DOHH2 (cell line): Measurements from ENCODE around the gene PMIS2.

Experiments
- H3F3A ChIP-seq: fragments of 200-600 bp; sonication (generic), shearing (Covaris generic); 2 replicates; pipeline ENCODE4 v1.6.0; 2016; ENCODE audit warnings: antibody characterized with exemption, mild to moderate bottlenecking; ENCODE audit not compliant: control insufficient read depth, insufficient read depth
- H3K27ac ChIP-seq: fragments of 200-600 bp; sonication (generic); 2 replicates; pipeline ENCODE4 v1.5.1; 2014; ENCODE audit warnings: low read depth, mild to moderate bottlenecking, low read length, moderate library complexity
- H3K27me3 ChIP-seq: fragments of 200-600 bp; sonication (generic); 2 replicates; pipeline ENCODE4 v1.6.1; 2014; ENCODE audit warnings: mild to moderate bottlenecking, low read length, mixed read lengths; ENCODE audit not compliant: control insufficient read depth
- H3K36me3 ChIP-seq: fragments of 200-600 bp; sonication (generic); 2 replicates; pipeline ENCODE4 v1.6.1; 2014; ENCODE audit warnings: mild to moderate bottlenecking, low read length, moderate library complexity, mixed read lengths; ENCODE audit not compliant: control insufficient read depth
- H3K4me1 ChIP-seq: fragments of 200-600 bp; sonication (generic); 2 replicates; pipeline ENCODE4 v1.6.1; 2014; ENCODE audit warnings: mild to moderate bottlenecking, low read length, mixed read lengths; ENCODE audit not compliant: control insufficient read depth
- H3K4me2 ChIP-seq: fragments of 200-600 bp; sonication (generic); 2 replicates; pipeline ENCODE4 v1.6.0; 2014; ENCODE audit warnings: mild to moderate bottlenecking, low read length, moderate library complexity
- H3K4me3 ChIP-seq: fragments of 200-600 bp; sonication (generic); 2 replicates; pipeline ENCODE4 v1.5.1; 2014; ENCODE audit warnings: mild to moderate bottlenecking, low read length, mixed read lengths
- H3K79me2 ChIP-seq: fragments of 200-600 bp; sonication (generic); 2 replicates; pipeline ENCODE4 v1.6.1; 2014; ENCODE audit warnings: mild to moderate bottlenecking, low read length, mixed read lengths; ENCODE audit not compliant: control insufficient read depth
- H3K9me2 ChIP-seq: fragments of 200-600 bp; sonication (generic); replicated peaks from 2 replicates; pipeline ENCODE4 v1.6.1; 2014; ENCODE audit warnings: mild to moderate bottlenecking, low read length, mixed read lengths; ENCODE audit not compliant: control insufficient read depth
- H3K9me3 ChIP-seq: fragments of 200-600 bp; sonication (generic); 2 replicates; pipeline ENCODE4 v1.6.1; 2014; ENCODE audit warnings: antibody characterized with exemption, low read length, mixed read lengths; ENCODE audit not compliant: control insufficient read depth, insufficient read depth
- H4K20me1 ChIP-seq: fragments of 200-600 bp; sonication (generic); 2 replicates; pipeline ENCODE4 v1.6.0; 2014; ENCODE audit warnings: low read depth, mild to moderate bottlenecking, antibody characterized with exemption, low read length, moderate library complexity; ENCODE audit not compliant: control insufficient read depth, insufficient read depth
- CTCF ChIP-seq: fragments of 200-600 bp; sonication (generic); IDR thresholded peaks from one replicate; pipeline ENCODE4 v1.5.1; 2014; ENCODE audit warnings: antibody characterized with exemption, mild to moderate bottlenecking, low read depth, low read length; ENCODE audit not compliant: poor library complexity, severe bottlenecking
- EZH2phosphoT487 ChIP-seq: fragments of 200-600 bp; sonication (generic); IDR thresholded peaks from 2 replicates; pipeline ENCODE4 v1.6.1; 2017; ENCODE audit warnings: borderline replicate concordance, mild to moderate bottlenecking, antibody characterized with exemption, low read length, moderate library complexity, mixed read lengths

The PMIS2 gene

GRCh38 chr19:35551091-35551810 is 34.7 kb upstream of the PMIS2 start:
- peaks cover 7% of the 10 kb centered on the region for H3K4me1 ChIP-seq
- H3F3A ChIP-seq: no peaks in the 10 kb centered on the region
- no peak overlapping the region for H3K4me3 ChIP-seq
- peaks cover 10% of the 10 kb centered on the region for H3K79me2 ChIP-seq
- peaks cover 9% of the 10 kb centered on the region for H3K36me3 ChIP-seq
- no peaks in the 10 kb centered on the region for H3K9me3 ChIP-seq
- no peak overlapping the region for H3K4me2 ChIP-seq
- no peaks in the 10 kb centered on the region for H3K9me2 ChIP-seq
- no peak for TF ChIP-seq CTCF
- TF ChIP-seq EZH2phosphoT487: no peak
- H3K27me3 ChIP-seq: no peaks in the 10 kb centered on the region
- peaks cover 2% of the 10 kb centered on the region; the same call in 1 of the 2 replicates for H4K20me1 ChIP-seq
- no peak overlapping the region for H3K27ac ChIP-seq

GRCh38 chr19:35552534-35553384 is 33.2 kb upstream of the PMIS2 start:
- Histone ChIP-seq H3F3A (no peaks in the 10 kb centered on the region), H3K9me2 (no peaks in the 10 kb centered on the region), H3K9me3 (no peaks in the 10 kb centered on the region), H3K4me2 (no peak overlapping the region), H3K27ac (no peak overlapping the region), H3K36me3 (0 out of 2 replicates have a peak, but pooled peaks cover 3% of the 10 kb centered on the region), H3K4me1 (no peaks in the 10 kb centered on the region), H3K79me2 (no peaks in the 10 kb centered on the region), H3K27me3 (no peaks in the 10 kb centered on the region), H3K4me3 (no peak overlapping the region), H4K20me1 (no peaks in the 10 kb centered on the region)
- TF ChIP-seq EZH2phosphoT487 (no peak), CTCF (no peak)

GRCh38 chr19:35553385-35554000 is 32.5 kb upstream of the PMIS2 start:
- H3K36me3 ChIP-seq: 0 out of 2 replicates have a peak, but pooled peaks cover 3% of the 10 kb centered on the region
- H3K4me1 ChIP-seq: 0 out of 2 replicates have a peak, but pooled peaks cover under 1% of the 10 kb centered on the region
- no peaks in the 10 kb centered on the region for H3K79me2 ChIP-seq
- no peaks in the 10 kb centered on the region for H3K9me2 ChIP-seq
- no peaks in the 10 kb centered on the region for H3K9me3 ChIP-seq
- no peak overlapping the region for H3K4me3 ChIP-seq
- H3K4me2 ChIP-seq: no peak overlapping the region
- no peaks in the 10 kb centered on the region for H3F3A ChIP-seq
- no peak for TF ChIP-seq EZH2phosphoT487
- no peak for TF ChIP-seq CTCF
- H3K27me3 ChIP-seq: no peaks in the 10 kb centered on the region
- H3K27ac ChIP-seq: no peak overlapping the region
- no peaks in the 10 kb centered on the region for H4K20me1 ChIP-seq
